ENCODE data around the gene DICER1.
"Not testable (repeated sequence)": the region's sequence is repeated elsewhere in the genome, so short reads cannot be mapped to it uniquely, and the experiment has no call there.

The DICER1 gene

DNA sequence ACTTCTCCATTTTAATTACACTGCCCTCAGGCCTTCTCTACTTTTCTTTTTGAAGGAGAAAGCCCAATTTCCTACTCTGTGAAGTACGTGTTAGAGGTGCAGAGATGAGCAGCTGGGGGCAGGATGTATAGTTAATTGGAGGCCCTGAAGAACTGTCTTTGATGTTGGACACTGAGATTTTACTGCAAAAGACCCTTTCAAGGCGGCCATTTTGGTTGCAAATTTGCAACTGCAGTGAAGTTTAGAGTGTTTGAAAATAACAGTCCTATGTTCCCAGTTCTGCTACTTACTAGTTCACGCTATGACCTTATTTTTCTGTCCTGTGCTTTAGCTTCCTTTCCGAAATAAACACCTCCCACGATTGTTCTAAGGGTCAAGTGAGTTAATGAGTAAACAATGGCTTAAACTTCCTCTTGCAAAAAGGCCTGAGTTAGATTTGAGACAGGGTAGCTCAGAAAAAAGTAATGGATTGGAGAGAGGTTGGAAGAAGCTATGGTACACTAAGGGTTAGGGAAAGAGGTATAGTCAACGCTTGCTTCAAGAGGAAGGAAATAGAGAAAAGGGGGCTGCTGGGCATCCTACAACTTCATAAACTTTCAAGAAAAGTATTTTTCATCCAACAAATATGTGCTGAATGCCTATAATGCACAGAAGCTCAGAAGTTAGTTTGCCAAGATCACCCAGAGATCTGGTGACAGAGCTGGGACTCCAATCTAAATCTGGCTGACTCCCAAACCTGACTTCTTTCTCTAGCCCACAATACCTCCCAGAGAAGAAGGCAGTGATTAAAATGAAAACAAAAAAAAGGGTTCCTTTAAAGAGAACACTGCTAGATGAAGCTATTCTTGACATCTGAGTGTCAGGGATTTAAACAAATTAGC is 26.4 kb upstream of the DICER1 start:
- Histone ChIP-seq H4K5ac (ENCODE audit: low read length) (no peak overlapping the region), H3K56ac (ENCODE audit: low read length) (no peak overlapping the region), H2AK5ac (ENCODE audit: low read length) (no peak overlapping the region), H3K4me3 (ENCODE audit: low read length) (no peak overlapping the region), H3K9ac (ENCODE audit: low read length) (no peak overlapping the region), H3K27me3 (ENCODE audit: insufficient read depth, low read length, poor library complexity) (no peaks in the 10 kb centered on the region), H2BK120ac (ENCODE audit: low read depth, low read length) (no peak overlapping the region), H3K36me3 (ENCODE audit: control insufficient read depth, insufficient read depth, low read length) (no peaks in the 10 kb centered on the region), H3K27ac (ENCODE audit: low read depth, low read length) (no peak overlapping the region), H3K4me1 (ENCODE audit: control insufficient read depth, low read depth, low read length) (no peaks in the 10 kb centered on the region), H3K4ac (ENCODE audit: low read depth, low read length) (no peak overlapping the region), H3K79me1 (ENCODE audit: low read length) (no peaks in the 10 kb centered on the region), H2BK5ac (ENCODE audit: low read length) (no peak overlapping the region), H3K79me2 (ENCODE audit: control insufficient read depth, insufficient read depth, low read length) (no peaks in the 10 kb centered on the region), H3K23ac (ENCODE audit: low read length) (no peak overlapping the region), H3K4me2 (ENCODE audit: low read length) (no peak overlapping the region), H3K18ac (ENCODE audit: low read length) (no peak overlapping the region), H2BK15ac (replicated peaks; ENCODE audit: low read depth) (no peak overlapping the region), H4K8ac (ENCODE audit: low read depth, low read length) (no peak overlapping the region)
- WGBS (ENCODE audit: extremely low coverage, insufficient coverage, low lambda C conversion rate): no CpG with 5 or more reads among the region's 6 CpGs
- no peak for DNase-seq

DNA sequence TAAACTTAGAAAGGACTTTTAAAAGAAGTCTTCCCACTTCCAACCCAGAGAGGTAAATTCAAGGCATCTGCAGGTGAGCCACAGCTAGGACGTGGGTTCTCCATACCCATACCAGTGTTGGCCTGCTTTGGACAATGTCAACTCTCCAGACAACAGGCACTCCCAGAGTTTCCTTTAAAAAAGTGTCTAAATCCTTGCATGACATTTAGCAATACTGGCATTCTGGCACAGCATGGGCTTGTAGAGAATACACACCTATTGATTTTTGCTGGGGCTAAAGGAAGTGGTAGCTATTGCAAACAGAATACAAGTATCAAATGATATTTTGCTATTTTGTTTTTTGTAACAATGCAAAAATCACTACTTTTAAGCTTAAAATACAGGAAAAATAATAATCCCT is 25.8 kb upstream of the DICER1 start:
- H3K27me3 ChIP-seq (ENCODE audit: insufficient read depth, low read length, poor library complexity): no peaks in the 10 kb centered on the region
- no peak overlapping the region for H4K5ac ChIP-seq (ENCODE audit: low read length)
- no peak overlapping the region for H4K8ac ChIP-seq (ENCODE audit: low read depth, low read length)
- H3K36me3 ChIP-seq (ENCODE audit: control insufficient read depth, insufficient read depth, low read length): no peaks in the 10 kb centered on the region
- no peak overlapping the region for H3K9ac ChIP-seq (ENCODE audit: low read length)
- H2AK5ac ChIP-seq (ENCODE audit: low read length): no peak overlapping the region
- no peak overlapping the region for H3K4me2 ChIP-seq (ENCODE audit: low read length)
- H3K79me1 ChIP-seq (ENCODE audit: low read length): no peaks in the 10 kb centered on the region
- no peak overlapping the region for H3K4ac ChIP-seq (ENCODE audit: low read depth, low read length)
- H2BK120ac ChIP-seq (ENCODE audit: low read depth, low read length): no peak overlapping the region
- no peak overlapping the region for H3K56ac ChIP-seq (ENCODE audit: low read length)
- H3K23ac ChIP-seq (ENCODE audit: low read length): no peak overlapping the region
- H2BK15ac ChIP-seq (replicated peaks; ENCODE audit: low read depth): no peak overlapping the region
- H3K27ac ChIP-seq (ENCODE audit: low read depth, low read length): no peak overlapping the region
- DNase-seq: no peak
- WGBS (ENCODE audit: extremely low coverage, insufficient coverage, low lambda C conversion rate): no CpG with 5 or more reads among the region's 1 CpG
- no peak overlapping the region for H2BK5ac ChIP-seq (ENCODE audit: low read length)
- no peaks in the 10 kb centered on the region for H3K79me2 ChIP-seq (ENCODE audit: control insufficient read depth, insufficient read depth, low read length)
- no peak overlapping the region for H3K4me3 ChIP-seq (ENCODE audit: low read length)
- no peaks in the 10 kb centered on the region for H3K4me1 ChIP-seq (ENCODE audit: control insufficient read depth, low read depth, low read length)
- no peak overlapping the region for H3K18ac ChIP-seq (ENCODE audit: low read length)

GRCh38 chr14:95182379-95182778 is 25.1 kb upstream of the DICER1 start:
- DNase-seq: peak; percentile 45

GRCh38 chr14:95180966-95181741 is 23.8 kb upstream of the DICER1 start:
- H3K79me1 ChIP-seq (ENCODE audit: low read length): no peaks in the 10 kb centered on the region
- H3K27me3 ChIP-seq (ENCODE audit: insufficient read depth, low read length, poor library complexity): no peaks in the 10 kb centered on the region
- no peak overlapping the region for H4K8ac ChIP-seq (ENCODE audit: low read depth, low read length)
- DNase-seq: no peak
- no peaks in the 10 kb centered on the region for H3K4me1 ChIP-seq (ENCODE audit: control insufficient read depth, low read depth, low read length)
- no peak overlapping the region for H3K56ac ChIP-seq (ENCODE audit: low read length)
- no CpG with 5 or more reads among the region's 8 CpGs for WGBS (ENCODE audit: extremely low coverage, insufficient coverage, low lambda C conversion rate)
- H3K27ac ChIP-seq (ENCODE audit: low read depth, low read length): no peak overlapping the region
- H2BK120ac ChIP-seq (ENCODE audit: low read depth, low read length): no peak overlapping the region
- no peak overlapping the region for H2AK5ac ChIP-seq (ENCODE audit: low read length)
- H3K4me2 ChIP-seq (ENCODE audit: low read length): no peak overlapping the region
- H2BK15ac ChIP-seq (replicated peaks; ENCODE audit: low read depth): no peak overlapping the region
- H3K4me3 ChIP-seq (ENCODE audit: low read length): no peak overlapping the region
- no peaks in the 10 kb centered on the region for H3K36me3 ChIP-seq (ENCODE audit: control insufficient read depth, insufficient read depth, low read length)
- H3K18ac ChIP-seq (ENCODE audit: low read length): no peak overlapping the region
- no peak overlapping the region for H3K4ac ChIP-seq (ENCODE audit: low read depth, low read length)
- no peak overlapping the region for H2BK5ac ChIP-seq (ENCODE audit: low read length)
- no peak overlapping the region for H4K5ac ChIP-seq (ENCODE audit: low read length)
- H3K9ac ChIP-seq (ENCODE audit: low read length): no peak overlapping the region
- no peak overlapping the region for H3K23ac ChIP-seq (ENCODE audit: low read length)
- no peaks in the 10 kb centered on the region for H3K79me2 ChIP-seq (ENCODE audit: control insufficient read depth, insufficient read depth, low read length)

More at GRCh38 chr14:95182379-95182778, 25.1 kb upstream of the DICER1 start:
- Histone ChIP-seq H3K4me3 (ENCODE audit: low read length) (no peak overlapping the region), H3K27me3 (ENCODE audit: insufficient read depth, low read length, poor library complexity) (no peaks in the 10 kb centered on the region), H3K23ac (ENCODE audit: low read length) (no peak overlapping the region), H3K56ac (ENCODE audit: low read length) (no peak overlapping the region), H3K79me2 (ENCODE audit: control insufficient read depth, insufficient read depth, low read length) (no peaks in the 10 kb centered on the region), H2BK120ac (ENCODE audit: low read depth, low read length) (no peak overlapping the region), H2BK5ac (ENCODE audit: low read length) (no peak overlapping the region), H3K36me3 (ENCODE audit: control insufficient read depth, insufficient read depth, low read length) (no peaks in the 10 kb centered on the region), H3K79me1 (ENCODE audit: low read length) (no peaks in the 10 kb centered on the region), H3K4me1 (ENCODE audit: control insufficient read depth, low read depth, low read length) (no peaks in the 10 kb centered on the region), H3K4ac (ENCODE audit: low read depth, low read length) (no peak overlapping the region), H2AK5ac (ENCODE audit: low read length) (no peak overlapping the region), H4K5ac (ENCODE audit: low read length) (no peak overlapping the region), H3K9ac (ENCODE audit: low read length) (no peak overlapping the region), H2BK15ac (replicated peaks; ENCODE audit: low read depth) (no peak overlapping the region), H3K18ac (ENCODE audit: low read length) (no peak overlapping the region), H3K27ac (ENCODE audit: low read depth, low read length) (no peak overlapping the region), H3K4me2 (ENCODE audit: low read length) (no peak overlapping the region), H4K8ac (ENCODE audit: low read depth, low read length) (no peak overlapping the region)
- no CpG with 5 or more reads among the region's 8 CpGs for WGBS (ENCODE audit: extremely low coverage, insufficient coverage, low lambda C conversion rate)

DNA sequence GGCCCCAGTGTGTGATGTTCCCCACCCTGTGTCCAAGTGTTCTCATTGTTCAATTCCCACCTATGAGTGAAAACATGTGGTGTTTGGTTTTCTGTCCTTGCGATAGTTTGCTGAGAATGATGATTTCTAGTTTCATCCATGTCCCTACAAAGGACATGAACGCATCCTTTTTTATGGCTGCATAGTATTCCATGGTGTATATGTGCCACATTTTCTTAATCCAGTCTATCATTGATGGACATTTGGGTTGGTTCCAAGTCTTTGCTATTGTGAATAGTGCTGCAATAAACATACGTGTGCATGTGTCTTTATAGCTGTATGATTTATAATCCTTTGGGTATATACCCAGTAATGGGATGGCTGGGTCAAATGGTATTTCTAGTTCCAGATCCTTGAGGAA is 18.3 kb upstream of the DICER1 start:
- not testable (repeated sequence) for H4K8ac ChIP-seq (ENCODE audit: low read depth, low read length); H3K27ac ChIP-seq (ENCODE audit: low read depth, low read length)

More for the DNA sequence above, 18.3 kb upstream of the DICER1 start:
- H3K9ac ChIP-seq (ENCODE audit: low read length); H2AK5ac ChIP-seq (ENCODE audit: low read length); H4K5ac ChIP-seq (ENCODE audit: low read length); H3K79me1 ChIP-seq (ENCODE audit: low read length); H3K4me2 ChIP-seq (ENCODE audit: low read length); H3K4me3 ChIP-seq (ENCODE audit: low read length); H3K79me2 ChIP-seq (ENCODE audit: control insufficient read depth, insufficient read depth, low read length); H3K36me3 ChIP-seq (ENCODE audit: control insufficient read depth, insufficient read depth, low read length); H2BK15ac ChIP-seq (replicated peaks; ENCODE audit: low read depth); H2BK5ac ChIP-seq (ENCODE audit: low read length); H3K56ac ChIP-seq (ENCODE audit: low read length); H3K4ac ChIP-seq (ENCODE audit: low read depth, low read length); H2BK120ac ChIP-seq (ENCODE audit: low read depth, low read length); H3K4me1 ChIP-seq (ENCODE audit: control insufficient read depth, low read depth, low read length); H3K27me3 ChIP-seq (ENCODE audit: insufficient read depth, low read length, poor library complexity); H3K23ac ChIP-seq (ENCODE audit: low read length); H3K18ac ChIP-seq (ENCODE audit: low read length); DNase-seq: not testable (repeated sequence)
- WGBS (ENCODE audit: extremely low coverage, insufficient coverage, low lambda C conversion rate): no CpG with 5 or more reads among the region's 3 CpGs
